HL-60 (cell line): ENCODE results near the gene HYAL1.

Experiments
- CTCF ChIP-seq: IDR thresholded peaks from one replicate; pipeline ENCODE4 v1.5.1; 2011; ENCODE audit warnings: low read length, control low read depth, inconsistent platforms; ENCODE audit not compliant: insufficient read depth
- GABPA ChIP-seq: IDR thresholded peaks from 2 replicates; pipeline ENCODE4 v1.6.1; 2012; ENCODE audit warnings: low read depth
- POLR2AphosphoS5 ChIP-seq: IDR thresholded peaks from 2 replicates; pipeline ENCODE4 v1.6.1; 2012; ENCODE audit warnings: low read depth
- REST ChIP-seq: IDR thresholded peaks from 2 replicates; pipeline ENCODE4 v1.6.1; 2012; ENCODE audit warnings: low read depth; ENCODE audit not compliant: insufficient replicate concordance
- SPI1 ChIP-seq: IDR thresholded peaks from 2 replicates; pipeline ENCODE4 v1.6.1; 2012; ENCODE audit warnings: low read depth, mild to moderate bottlenecking, borderline replicate concordance

- TF ChIP-seq POLR2AphosphoS5 (no peak), CTCF (no peak), REST (no peak), GABPA (no peak), SPI1 (no peak)
Measured at GRCh38 chr3:50269977-50270413, 33.4 kb downstream of the HYAL1 start.
